GM21737 (cell line): ENCODE data around the gene MTX1.
"Not testable (repeated sequence)": the region's sequence is repeated elsewhere in the genome, so short reads cannot be mapped to it uniquely, and the experiment has no call there.

ENCODE experiments used
- ATAC-seq: cut with Tn5 transposase; IDR thresholded peaks from one replicate; pipeline ENCODE4 v1.9.1; 2021; ENCODE audit warnings: mild to moderate bottlenecking, moderate library complexity; ENCODE audit not compliant: unreplicated experiment

MTX1 gene

GRCh38 chr1:155205969-155206593, 2.4 kb upstream of the MTX1 start:
- no peak for ATAC-seq

- ATAC-seq, result no peak
These were observed 1.3 kb upstream of the MTX1 start for GRCh38 chr1:155206891-155207805.

GRCh38 chr1:155207806-155208540, 522 bp upstream of the MTX1 start, which contains the start of gene THBS3:
Gene THBS3 (minus strand): TSS chr1:155207897. CDS start chr1:155207876, 21 bp downstream.
- ATAC-seq, result no peak

GRCh38 chr1:155209312-155209721, 822 bp downstream of the MTX1 start:
- ATAC-seq, result no peak

- ATAC-seq, result no peak
These were observed 2.0 kb downstream of the MTX1 start for GRCh38 chr1:155210314-155211104.

GRCh38 chr1:155211381-155212050, 3.0 kb downstream of the MTX1 start:
- not testable (repeated sequence) for ATAC-seq

- not testable (repeated sequence) for ATAC-seq
These were observed 3.6 kb downstream of the MTX1 start for GRCh38 chr1:155212051-155212440.

- ATAC-seq, result not testable (repeated sequence)
These were observed 6.2 kb downstream of the MTX1 start for GRCh38 chr1:155214702-155215101.

GRCh38 chr1:155218854-155219591, 10.5 kb downstream of the MTX1 start:
- ATAC-seq, result no peak

- no peak for ATAC-seq
These were observed 11.1 kb downstream of the MTX1 start for GRCh38 chr1:155219592-155220031.

GRCh38 chr1:155220211-155220965, 11.9 kb downstream of the MTX1 start:
- not testable (repeated sequence) for ATAC-seq

- no peak for ATAC-seq
These were observed 14.6 kb downstream of the MTX1 start for GRCh38 chr1:155223047-155223446.

- ATAC-seq, result not testable (repeated sequence)
These were observed 16.9 kb downstream of the MTX1 start for GRCh38 chr1:155225404-155225759.

GRCh38 chr1:155226188-155226909, 17.9 kb downstream of the MTX1 start:
- no peak for ATAC-seq

- ATAC-seq, result no peak
These were observed 18.4 kb downstream of the MTX1 start for GRCh38 chr1:155226910-155227260.

- peak; percentile 87 for ATAC-seq
These were observed 19.0 kb downstream of the MTX1 start for GRCh38 chr1:155227261-155228095.

- no peak for ATAC-seq
These were observed 19.6 kb downstream of the MTX1 start for GRCh38 chr1:155228096-155228427.
